BLaER1 treated with 17β-estradiol and CSF1 and Interleukin-3, amounts not matched to agents 10 nM and 100 nM (cell line): ENCODE results near the gene HAUS3.

Experiments
- H3K27ac ChIP-seq, 11 experiments: shearing (Covaris generic); formaldehyde crosslinking; 2 replicates each; pipeline ENCODE4 v1.8.1; 2022
- H3K27me3 ChIP-seq, 11 experiments: shearing (Covaris generic); formaldehyde crosslinking; 2 replicates each; pipeline ENCODE4 v1.8.1; 2022
- H3K36me3 ChIP-seq, 11 experiments: shearing (Covaris generic); formaldehyde crosslinking; 2 replicates each; pipeline ENCODE4 v1.8.1; 2022
- H3K4me1 ChIP-seq, 10 experiments: shearing (Covaris generic); formaldehyde crosslinking; 2 replicates each; pipeline ENCODE4 v1.8.1; 2022
- H3K4me2 ChIP-seq, 11 experiments: shearing (Covaris generic); formaldehyde crosslinking; 2 replicates each; pipeline ENCODE4 v1.8.1; 2022
- H3K4me3 ChIP-seq, 10 experiments: shearing (Covaris generic); formaldehyde crosslinking; 2 replicates each; pipeline ENCODE4 v1.8.1; 2022
- H3K9ac ChIP-seq, 11 experiments: shearing (Covaris generic); formaldehyde crosslinking; 2 replicates each; pipeline ENCODE4 v1.8.1; 2022
- H3K9me3 ChIP-seq, 11 experiments: shearing (Covaris generic); formaldehyde crosslinking; replicated peaks in 1 of 11; 2 replicates each; pipeline ENCODE4 v1.8.1; 2022
- H4K20me1 ChIP-seq, 11 experiments: shearing (Covaris generic); formaldehyde crosslinking; 2 replicates each; pipeline ENCODE4 v1.8.1; 2022
- Cebpa-rat ChIP-seq, 11 experiments: shearing (Covaris generic); IDR thresholded peaks; 2 replicates each; pipeline ENCODE4 v1.8.1; 2022

HAUS3 gene

GRCh38 chr4:2241410-2242353 lies at the start of gene HAUS3, which contains the start of gene POLN:
HAUS3 (minus strand) TSS chr4:2242121; CDS start chr4:2240946, 1,175 bp downstream.
POLN (minus strand) TSS chr4:2242121; CDS start chr4:2229231, 12,890 bp downstream.
- Histone ChIP-seq H4K20me1 (peaks cover 27 to 58% (median 47%) of the 10 kb centered on the region in 11 experiments; a peak in 20 of 22 replicates), H3K9me3 (no peaks in the 10 kb centered on the region), H3K4me3 (peak within 1 kb of the TSS; percentile 81 to 98 (median 87)), H3K9ac (peak within 1 kb of the TSS; percentile 81 to 92 (median 87)), H3K36me3 (peaks cover 8 to 34% (median 17%) of the 10 kb centered on the region in 11 experiments; a peak in 17 of 22 replicates), H3K27ac (peak within 1 kb of the TSS; percentile 48 to 86 (median 78); a peak in 21 of 22 replicates), H3K4me2 (peak within 1 kb of the TSS; percentile 83 to 96 (median 89)), H3K4me1 (peaks cover 71 to 83% (median 75%) of the 10 kb centered on the region in 10 experiments), H3K27me3 (no peaks in the 10 kb centered on the region)
- TF ChIP-seq Cebpa-rat (IDR thresholded peaks at IDR 0.05): no peak

DNA sequence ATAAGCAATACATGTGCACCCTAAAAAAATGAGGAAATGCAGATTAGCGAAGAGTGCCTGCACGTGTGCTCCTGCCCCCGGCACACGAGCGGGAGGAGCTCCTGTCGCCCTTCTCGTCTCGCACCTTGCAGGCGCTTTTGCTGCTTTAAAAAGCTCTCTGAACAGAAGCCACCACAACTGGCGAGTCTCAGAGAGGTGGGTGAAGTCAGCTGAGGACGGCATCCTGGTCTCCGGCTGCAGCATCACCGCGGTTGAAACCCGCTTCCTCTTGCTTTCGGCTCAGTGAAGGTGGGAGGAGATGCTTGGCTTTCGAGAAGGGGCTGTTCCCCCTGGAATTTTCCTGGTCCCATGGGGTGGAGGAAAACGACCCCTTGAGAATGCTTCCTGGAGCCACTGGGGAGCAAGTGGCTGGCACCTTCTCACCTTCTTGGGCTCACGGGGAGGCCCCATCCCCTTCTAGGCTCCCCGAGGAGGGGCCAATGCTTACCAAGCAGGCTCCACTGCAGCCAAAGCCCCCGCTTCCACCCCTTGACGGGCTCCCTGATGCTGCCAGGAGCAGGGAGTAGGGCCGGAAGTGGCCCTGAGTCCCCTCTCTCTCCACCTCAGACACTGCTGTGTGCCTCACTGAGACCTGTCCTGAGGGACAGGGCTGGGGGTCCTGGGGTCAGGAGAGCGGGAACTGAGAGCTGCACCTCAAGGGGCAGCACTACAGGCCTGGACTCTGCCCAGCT lies 49.2 kb upstream of the HAUS3 start:
- Histone ChIP-seq H3K9ac (peak overlapping the region in 5 of 11 experiments; percentile 7 to 47 (median 30); a peak in 5 of 22 replicates), H3K27ac (peak overlapping the region in 4 of 11 experiments; percentile 0 to 30 (median 16); a peak in 3 of 22 replicates), H3K27me3 (peaks cover 0 to 13% (median 0%) of the 10 kb centered on the region in 11 experiments; a peak in 4 of 22 replicates), H3K36me3 (no peaks in the 10 kb centered on the region; a peak in 1 of 22 replicates), H4K20me1 (peaks cover 0 to 24% (median 0%) of the 10 kb centered on the region in 11 experiments; a peak in 5 of 22 replicates), H3K9me3 (peaks cover 0 to 10% (median 4%) of the 10 kb centered on the region in 11 experiments; a peak in 7 of 22 replicates), H3K4me2 (peak overlapping the region; percentile 46 to 95 (median 87)), H3K4me3 (no peak overlapping the region), H3K4me1 (peaks cover 27 to 57% (median 49%) of the 10 kb centered on the region in 10 experiments)
- no peak for TF ChIP-seq Cebpa-rat (IDR thresholded peaks at IDR 0.05)

GRCh38 chr4:2290488-2290887 lies 48.6 kb upstream of the HAUS3 start:
- Histone ChIP-seq H3K27me3 (peaks cover 0 to 13% (median 0%) of the 10 kb centered on the region in 11 experiments; a peak in 4 of 22 replicates), H3K36me3 (no peaks in the 10 kb centered on the region; a peak in 1 of 22 replicates), H3K9me3 (peaks cover 0 to 10% (median 4%) of the 10 kb centered on the region in 11 experiments; a peak in 7 of 22 replicates), H4K20me1 (peaks cover 0 to 24% (median 0%) of the 10 kb centered on the region in 11 experiments; a peak in 6 of 22 replicates), H3K4me3 (no peak overlapping the region), H3K4me1 (peaks cover 29 to 57% (median 49%) of the 10 kb centered on the region in 10 experiments), H3K4me2 (peak overlapping the region; percentile 46 to 95 (median 87)), H3K27ac (peak overlapping the region in 3 of 11 experiments; percentile 19 to 30 (median 22); a peak in 4 of 22 replicates), H3K9ac (peak overlapping the region in 6 of 11 experiments; percentile 26 to 47 (median 32); a peak in 8 of 22 replicates)
- TF ChIP-seq Cebpa-rat (IDR thresholded peaks at IDR 0.05): no peak

- Histone ChIP-seq H3K4me1 (peaks cover 32 to 57% (median 49%) of the 10 kb centered on the region in 10 experiments), H4K20me1 (peaks cover 0 to 24% (median 0%) of the 10 kb centered on the region in 11 experiments; a peak in 6 of 22 replicates), H3K27ac (peak overlapping the region in 2 of 11 experiments; percentile 22 to 30; a peak in 5 of 22 replicates), H3K9me3 (peaks cover 0 to 10% (median 4%) of the 10 kb centered on the region in 11 experiments; a peak in 7 of 22 replicates), H3K4me3 (no peak overlapping the region), H3K9ac (peak overlapping the region in 6 of 11 experiments; percentile 18 to 47 (median 31); a peak in 10 of 22 replicates), H3K36me3 (no peaks in the 10 kb centered on the region; a peak in 1 of 22 replicates), H3K27me3 (peaks cover 0 to 13% (median 0%) of the 10 kb centered on the region in 11 experiments; a peak in 4 of 22 replicates), H3K4me2 (peak overlapping the region; percentile 46 to 95 (median 87); a peak in 21 of 22 replicates)
- TF ChIP-seq Cebpa-rat (IDR thresholded peaks at IDR 0.05): no peak
Observed at GRCh38 chr4:2289955-2290333, 48.0 kb upstream of the HAUS3 start.

- H3K9ac ChIP-seq: peak overlapping the region in 6 of 11 experiments; percentile 18 to 47 (median 31); a peak in 7 of 22 replicates
- H3K4me1 ChIP-seq: peaks cover 36 to 57% (median 49%) of the 10 kb centered on the region in 10 experiments
- no peak for TF ChIP-seq Cebpa-rat (IDR thresholded peaks at IDR 0.05)
- peaks cover 0 to 24% (median 0%) of the 10 kb centered on the region in 11 experiments; a peak in 6 of 22 replicates for H4K20me1 ChIP-seq
- H3K4me2 ChIP-seq: peak overlapping the region in 10 of 11 experiments; percentile 46 to 95 (median 88); a peak in 19 of 22 replicates
- H3K36me3 ChIP-seq: no peaks in the 10 kb centered on the region; a peak in 1 of 22 replicates
- no peak overlapping the region for H3K4me3 ChIP-seq
- peaks cover 0 to 13% (median 0%) of the 10 kb centered on the region in 11 experiments; a peak in 4 of 22 replicates for H3K27me3 ChIP-seq
- peaks cover 0 to 7% (median 4%) of the 10 kb centered on the region in 11 experiments; a peak in 7 of 22 replicates for H3K9me3 ChIP-seq
- peak overlapping the region in 2 of 11 experiments; percentile 22 to 30; a peak in 3 of 22 replicates for H3K27ac ChIP-seq
Observed at GRCh38 chr4:2289311-2289954, 47.5 kb upstream of the HAUS3 start.

GRCh38 chr4:2288051-2288541 lies 46.2 kb upstream of the HAUS3 start:
- TF ChIP-seq Cebpa-rat (IDR thresholded peaks at IDR 0.05): no peak
- Histone ChIP-seq H3K4me2 (no peak overlapping the region), H3K27ac (no peak overlapping the region)

DNA sequence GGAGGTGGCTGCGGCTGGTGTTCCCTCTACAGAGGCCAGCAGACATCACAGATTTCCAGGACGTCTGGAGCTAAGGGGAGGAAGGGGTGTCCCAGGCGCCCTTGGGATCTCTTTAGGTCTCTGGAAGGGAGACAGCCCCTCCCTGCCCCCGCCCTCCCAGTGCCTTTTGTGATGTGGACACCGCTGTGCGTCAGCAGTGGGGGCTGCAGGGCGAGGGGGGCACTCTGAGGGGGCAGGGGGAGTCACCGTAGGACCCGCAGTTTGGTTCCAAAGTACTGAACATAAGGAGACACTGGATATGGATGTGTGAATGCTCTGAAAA lies 45.6 kb upstream of the HAUS3 start:
- H3K27ac ChIP-seq: no peak overlapping the region
- no peak overlapping the region for H3K4me2 ChIP-seq
- no peak overlapping the region for H3K9ac ChIP-seq
- H3K4me1 ChIP-seq: peaks cover 40 to 61% (median 55%) of the 10 kb centered on the region in 10 experiments
- H4K20me1 ChIP-seq: peaks cover 0 to 24% (median 0%) of the 10 kb centered on the region in 11 experiments; a peak in 6 of 22 replicates
- H3K27me3 ChIP-seq: peaks cover 0 to 13% (median 0%) of the 10 kb centered on the region in 11 experiments; a peak in 4 of 22 replicates
- no peak for TF ChIP-seq Cebpa-rat (IDR thresholded peaks at IDR 0.05)
- no peak overlapping the region for H3K4me3 ChIP-seq
- H3K36me3 ChIP-seq: no peaks in the 10 kb centered on the region; a peak in 1 of 22 replicates
- no peaks in the 10 kb centered on the region for H3K9me3 ChIP-seq

More at GRCh38 chr4:2288051-2288541, 46.2 kb upstream of the HAUS3 start:
- H3K27me3 ChIP-seq: peaks cover 0 to 13% (median 0%) of the 10 kb centered on the region in 11 experiments; a peak in 4 of 22 replicates
- no peaks in the 10 kb centered on the region; a peak in 1 of 22 replicates for H3K36me3 ChIP-seq
- H3K9ac ChIP-seq: no peak overlapping the region
- H3K9me3 ChIP-seq: no peaks in the 10 kb centered on the region
- H4K20me1 ChIP-seq: peaks cover 0 to 24% (median 0%) of the 10 kb centered on the region in 11 experiments; a peak in 6 of 22 replicates
- H3K4me1 ChIP-seq: peaks cover 39 to 58% (median 52%) of the 10 kb centered on the region in 10 experiments
- H3K4me3 ChIP-seq: no peak overlapping the region
